Suprapubic skin (tissue), 4 donors: ENCODE measurements around the gene AGBL1. TPM values are rescaled to one million over a fixed set of nuclear protein-coding genes. Genes with fewer than 3 reads are reported as not detected.

Source experiments
- DNase-seq, 2 donors: peaks; one replicate each; pipeline ENCODE4 v3.0.0-alpha.2; 2019; ENCODE audit warnings: low spot score in 2 of 2
- H3K27ac ChIP-seq: fragments of 200-600 bp; sonication (generic); one replicate; pipeline ENCODE4 v1.5.1; 2019
- H3K27me3 ChIP-seq: fragments of 200-600 bp; sonication (generic); one replicate; pipeline ENCODE4 v1.5.1; 2019
- H3K36me3 ChIP-seq: fragments of 200-600 bp; sonication (generic); one replicate; pipeline ENCODE4 v1.5.1; 2019
- H3K4me1 ChIP-seq: fragments of 200-600 bp; sonication (generic); one replicate; pipeline ENCODE4 v1.5.1; 2019
- H3K4me3 ChIP-seq: fragments of 200-600 bp; sonication (generic); one replicate; pipeline ENCODE4 v1.5.1; 2019; ENCODE audit warnings: mild to moderate bottlenecking
- H3K9me3 ChIP-seq: fragments of 200-600 bp; sonication (generic); one replicate; pipeline ENCODE4 v1.5.1; 2019
- CTCF ChIP-seq, 2 donors: fragments of 200-600 bp in 1 of 2; fragments of 450-650 bp in 1 of 2; sonication (generic) in 1 of 2; IDR thresholded peaks; one replicate each; pipeline ENCODE4 v1.5.1; 2016 to 2019; ENCODE audit warnings: antibody characterized with exemption in 2 of 2, mild to moderate bottlenecking in 1 of 2, moderate library complexity in 1 of 2
- EP300 ChIP-seq: sonication (generic); formaldehyde crosslinking; IDR thresholded peaks from one replicate; pipeline ENCODE4 v1.6.1; 2017; ENCODE audit warnings: antibody characterized with exemption
- POLR2A ChIP-seq, 2 donors: fragments of 450-650 bp; IDR thresholded peaks; one replicate each; pipeline ENCODE4 v1.6.1; 2017; ENCODE audit warnings: antibody characterized with exemption in 2 of 2, mild to moderate bottlenecking in 2 of 2, moderate library complexity in 2 of 2
- POLR2AphosphoS5 ChIP-seq, 3 donors: sonication (generic); formaldehyde crosslinking; IDR thresholded peaks; one replicate each; pipeline ENCODE4 v1.6.1; 2017; ENCODE audit warnings: antibody characterized with exemption in 3 of 3
- WGBS: methylation state at CpG from one replicate; pipeline ENCODE4 v1.1.5; 2018; 5-methylcytosine and 5-hydroxymethylcytosine counted together
- total RNA-seq, 4 donors: library from RNA; depleted of rRNA; stranded (reverse); fragments of >200 nt; gene quantifications; one replicate each; pipeline ENCODE4 v1.1.0, GENCODE V29; 2016

The AGBL1 gene
- total RNA-seq, 4 donors from 2014 or later, result 0.23 to 0.56 TPM; not detected in 2

- H3K27ac ChIP-seq, result no peak overlapping the region
Observed at GRCh38 chr15:86163816-86164215, 84.1 kb downstream of the AGBL1 start.

GRCh38 chr15:86164232-86164898, 84.7 kb downstream of the AGBL1 start:
- Histone ChIP-seq H3K4me3 (no peak overlapping the region), H3K9me3 (no peaks in the 10 kb centered on the region), H3K4me1 (no peaks in the 10 kb centered on the region), H3K27ac (no peak overlapping the region), H3K27me3 (no peaks in the 10 kb centered on the region), H3K36me3 (no peaks in the 10 kb centered on the region)
- DNase-seq, result no peak
- TF ChIP-seq POLR2A (IDR thresholded peaks at IDR 0.05) (no peak), EP300 (no peak), POLR2AphosphoS5 (IDR thresholded peaks at IDR 0.05) (no peak), CTCF (IDR thresholded peaks at IDR 0.05) (no peak)
- 27% methylated on average over 8 of the region's 8 CpGs for WGBS

More at GRCh38 chr15:86163816-86164215, 84.1 kb downstream of the AGBL1 start:
- Histone ChIP-seq H3K36me3 (no peaks in the 10 kb centered on the region), H3K4me3 (no peak overlapping the region), H3K9me3 (no peaks in the 10 kb centered on the region), H3K27me3 (no peaks in the 10 kb centered on the region), H3K4me1 (no peaks in the 10 kb centered on the region)
- DNase-seq, result no peak
- 27% methylated on average over 2 of the region's 2 CpGs for WGBS
- TF ChIP-seq CTCF (IDR thresholded peaks at IDR 0.05) (no peak), POLR2A (IDR thresholded peaks at IDR 0.05) (no peak), EP300 (no peak), POLR2AphosphoS5 (IDR thresholded peaks at IDR 0.05) (no peak)

DNA sequence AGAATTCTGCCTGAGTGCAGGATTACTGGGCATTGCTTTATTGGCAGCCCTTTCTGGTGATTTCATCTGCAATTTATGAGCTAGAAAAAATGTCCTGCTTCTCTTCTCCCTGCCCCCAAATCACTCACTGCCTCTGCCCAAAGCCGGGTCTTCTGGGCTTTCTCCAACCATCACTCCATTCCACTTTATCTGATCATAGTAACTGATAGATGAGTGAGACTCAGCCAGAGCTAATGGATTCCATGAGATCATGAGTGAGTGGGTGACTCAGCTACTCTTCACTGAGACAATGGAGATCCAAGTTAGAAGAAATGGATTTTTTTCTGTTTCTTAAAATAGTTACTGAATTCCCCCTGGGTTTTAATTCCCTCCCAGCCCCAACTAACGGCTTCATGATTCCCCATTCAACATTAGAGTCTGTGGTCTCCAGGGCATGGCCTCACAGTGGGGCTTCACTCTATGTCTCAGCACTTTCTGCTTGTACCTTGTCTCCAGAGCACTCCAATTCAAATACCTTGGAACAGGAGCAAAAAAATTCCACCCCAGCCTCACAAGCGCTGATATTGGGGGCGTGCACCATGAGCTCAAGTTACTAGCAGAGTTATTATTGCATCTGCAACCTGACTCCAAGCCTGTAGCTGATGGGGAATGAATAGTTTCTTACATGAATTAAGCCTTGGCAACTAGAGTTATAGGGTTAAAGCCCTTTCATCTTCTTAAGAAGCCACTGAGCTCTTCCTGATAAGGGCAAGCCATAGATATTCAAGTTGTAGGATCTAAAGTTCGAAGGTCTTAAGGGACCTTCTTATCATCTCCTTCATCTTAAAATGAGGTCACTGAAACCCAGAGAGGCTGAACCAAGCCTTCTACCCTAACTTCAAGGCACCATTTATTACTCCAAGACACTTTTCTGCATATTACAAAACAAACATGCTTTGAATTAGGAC, 85.9 kb downstream of the AGBL1 start:
- no peak for DNase-seq
- 55% methylated on average over 5 of the region's 5 CpGs for WGBS
- Histone ChIP-seq H3K27me3 (no peaks in the 10 kb centered on the region), H3K4me3 (no peak overlapping the region), H3K27ac (no peak overlapping the region), H3K36me3 (no peaks in the 10 kb centered on the region), H3K4me1 (no peaks in the 10 kb centered on the region), H3K9me3 (no peaks in the 10 kb centered on the region)
- no peak for TF ChIP-seq POLR2A (IDR thresholded peaks at IDR 0.05)
- TF ChIP-seq POLR2AphosphoS5 (IDR thresholded peaks at IDR 0.05), result no peak
- TF ChIP-seq CTCF (IDR thresholded peaks at IDR 0.05), result no peak
- no peak for TF ChIP-seq EP300

DNA sequence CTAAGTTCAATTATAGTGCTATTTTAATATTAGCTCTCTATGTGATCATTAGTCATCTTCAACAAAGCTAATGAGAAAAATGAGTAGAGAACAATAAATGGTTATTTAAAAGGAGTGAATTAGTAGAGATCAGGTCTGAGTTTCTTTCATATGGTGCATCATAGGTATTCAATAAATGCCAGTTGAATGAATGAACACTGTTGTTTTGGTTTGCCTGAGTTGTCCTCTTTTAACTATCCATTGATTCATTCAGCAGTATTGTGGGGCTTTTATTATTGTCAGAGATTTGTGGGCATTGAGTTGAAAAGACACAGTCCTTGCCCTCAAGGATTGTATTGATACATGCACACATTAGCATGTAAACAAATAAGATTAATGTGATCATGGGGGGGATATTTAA, 88.2 kb downstream of the AGBL1 start:
- no peaks in the 10 kb centered on the region for H3K4me1 ChIP-seq
- no peak overlapping the region for H3K27ac ChIP-seq
- TF ChIP-seq POLR2A (IDR thresholded peaks at IDR 0.05) (no peak), POLR2AphosphoS5 (IDR thresholded peaks at IDR 0.05) (no peak), EP300 (no peak), CTCF (IDR thresholded peaks at IDR 0.05) (no peak)
- H3K36me3 ChIP-seq, result no peaks in the 10 kb centered on the region
- DNase-seq, result no peak
- no peaks in the 10 kb centered on the region for H3K9me3 ChIP-seq
- H3K4me3 ChIP-seq, result no peak overlapping the region
- H3K27me3 ChIP-seq, result no peaks in the 10 kb centered on the region

- WGBS, result 9% methylated on average over 2 of the region's 2 CpGs
- no peak overlapping the region for H3K27ac ChIP-seq
- TF ChIP-seq EP300 (no peak), POLR2A (IDR thresholded peaks at IDR 0.05) (no peak), POLR2AphosphoS5 (IDR thresholded peaks at IDR 0.05) (no peak), CTCF (IDR thresholded peaks at IDR 0.05) (no peak)
- DNase-seq, result no peak
- no peaks in the 10 kb centered on the region for H3K4me1 ChIP-seq
- peaks cover 4% of the 10 kb centered on the region for H3K9me3 ChIP-seq
- no peaks in the 10 kb centered on the region for H3K27me3 ChIP-seq
- H3K36me3 ChIP-seq, result no peaks in the 10 kb centered on the region
- H3K4me3 ChIP-seq, result no peak overlapping the region
Observed at GRCh38 chr15:86178845-86179244, 99.2 kb downstream of the AGBL1 start.
